OCI-LY7 (cell line): ENCODE results near the gene SRGN.

Experiments used
- CTCF ChIP-seq: fragments of 200-600 bp; sonication (generic); conservative IDR thresholded peaks from 2 replicates; pipeline ENCODE4 v1.5.1; 2014; ENCODE audit warnings: mild to moderate bottlenecking, antibody characterized with exemption, low read length, moderate library complexity, mixed read lengths
- EZH2phosphoT487 ChIP-seq: fragments of 200-600 bp; sonication (generic); IDR thresholded peaks from 2 replicates; pipeline ENCODE4 v1.6.1; 2018; ENCODE audit warnings: low read depth, borderline replicate concordance, mild to moderate bottlenecking, mixed run types, antibody characterized with exemption, low read length, moderate library complexity, mixed read lengths

GRCh38 chr10:69153227-69153626 is 65.3 kb downstream of the SRGN start:
- TF ChIP-seq CTCF: no peak
- no peak for TF ChIP-seq EZH2phosphoT487
